WTC11 (cell line): ENCODE results near the gene ZNF3. TPM values are rescaled to one million over a fixed set of nuclear protein-coding genes. Genes with fewer than 3 reads are reported as not detected.
A peak's percentile ranks its signal among the peaks of the same experiment; 100 is the strongest.

Experiments
- ATAC-seq: fragments of 200-7000 bp; cut with Tn5 transposase; 2 replicates; pipeline ENCODE4 v1.10.0; 2021; ENCODE audit warnings: mild to moderate bottlenecking, moderate library complexity
- CTCF ChIA-PET: fragments of 300-600 bp; sonication (Branson Sonifier 250); formaldehyde crosslinking; loops from one replicate; lab custom pipeline; 2021; ENCODE audit warnings: antibody characterized with exemption; lab: Charles Lee
- POLR2A ChIA-PET: fragments of 350-600 bp; sonication (Branson Sonifier 250); formaldehyde crosslinking; loops from one replicate; lab custom pipeline; 2021; ENCODE audit warnings: antibody characterized with exemption; lab: Charles Lee
- DNase-seq: peaks from one replicate; pipeline ENCODE4 v3.0.0; 2021; ENCODE audit warnings: low spot score
- H3K27ac Mint-ChIP-seq: 2 replicates; pipeline ENCODE4 v1.8.0; 2021; ENCODE audit warnings: mixed read lengths
- H3K27me3 Mint-ChIP-seq: 2 replicates; pipeline ENCODE4 v1.8.0; 2021; ENCODE audit warnings: low read depth, mild to moderate bottlenecking, moderate library complexity, mixed read lengths
- H3K36me3 Mint-ChIP-seq: 2 replicates; pipeline ENCODE4 v1.8.0; 2021; ENCODE audit warnings: mixed read lengths
- H3K4me1 Mint-ChIP-seq: 2 replicates; pipeline ENCODE4 v1.8.0; 2022; ENCODE audit warnings: mixed read lengths
- H3K4me3 Mint-ChIP-seq: 2 replicates; pipeline ENCODE4 v1.8.0; 2021; ENCODE audit warnings: mild to moderate bottlenecking, moderate library complexity, mixed read lengths
- H3K9me3 Mint-ChIP-seq: 2 replicates; pipeline ENCODE4 v1.8.0; 2021; ENCODE audit warnings: mixed read lengths
- AR ChIP-seq: fragments of 250-450 bp; sonication (Bioruptor Pico); IDR thresholded peaks from 2 replicates; pipeline ENCODE4 v1.9.0; 2021; ENCODE audit warnings: mild to moderate bottlenecking
- ATF1 ChIP-seq: sonication (generic); formaldehyde crosslinking; IDR thresholded peaks from 2 replicates; pipeline ENCODE4 v1.8.1; 2023; ENCODE audit warnings: mild to moderate bottlenecking, moderate library complexity, missing genetic modification reagents
- CBFB ChIP-seq: sonication (generic); formaldehyde crosslinking; IDR thresholded peaks from 2 replicates; pipeline ENCODE4 v1.8.1; 2022; ENCODE audit warnings: mild to moderate bottlenecking, low read depth, missing genetic modification reagents
- CDX4 ChIP-seq: fragments of 250-450 bp; sonication (Bioruptor Pico); IDR thresholded peaks from 2 replicates; pipeline ENCODE4 v1.9.0; 2021; ENCODE audit warnings: moderate library complexity, mild to moderate bottlenecking, inconsistent platforms, borderline replicate concordance
- E2F1 ChIP-seq: sonication (generic); formaldehyde crosslinking; IDR thresholded peaks from 2 replicates; pipeline ENCODE4 v1.8.0; 2022; ENCODE audit warnings: mild to moderate bottlenecking, missing genetic modification reagents
- E2F4 ChIP-seq: sonication (generic); formaldehyde crosslinking; IDR thresholded peaks from 2 replicates; pipeline ENCODE4 v1.8.1; 2022; ENCODE audit warnings: low read depth, mild to moderate bottlenecking, moderate library complexity, missing genetic modification reagents, borderline replicate concordance
- ETV6 ChIP-seq: sonication (generic); formaldehyde crosslinking; IDR thresholded peaks from 2 replicates; pipeline ENCODE4 v1.8.1; 2022; ENCODE audit warnings: mild to moderate bottlenecking, missing genetic modification reagents
- FOXK1 ChIP-seq: sonication (generic); formaldehyde crosslinking; IDR thresholded peaks from 2 replicates; pipeline ENCODE4 v1.8.0; 2022; ENCODE audit warnings: mild to moderate bottlenecking, moderate library complexity, missing genetic modification reagents
- GABPB1 ChIP-seq: sonication (generic); formaldehyde crosslinking; IDR thresholded peaks from 2 replicates; pipeline ENCODE4 v1.8.1; 2023; ENCODE audit warnings: mild to moderate bottlenecking, missing genetic modification reagents
- NR2C2 ChIP-seq: sonication (generic); formaldehyde crosslinking; IDR thresholded peaks from 2 replicates; pipeline ENCODE4 v1.8.0; 2022; ENCODE audit warnings: mild to moderate bottlenecking, missing genetic modification reagents
- PRRX2 ChIP-seq: fragments of 250-450 bp; sonication (Bioruptor Pico); IDR thresholded peaks from 2 replicates; pipeline ENCODE4 v1.8.0; 2021; ENCODE audit warnings: mild to moderate bottlenecking
- SOX15 ChIP-seq: fragments of 250-450 bp; sonication (Bioruptor Pico); IDR thresholded peaks from 2 replicates; pipeline ENCODE4 v1.9.0; 2021; ENCODE audit warnings: mild to moderate bottlenecking
- SP1 ChIP-seq: sonication (generic); formaldehyde crosslinking; conservative IDR thresholded peaks from 2 replicates; pipeline ENCODE4 v1.8.1; 2022; ENCODE audit warnings: missing genetic modification reagents
- TEAD4 ChIP-seq: sonication (generic); formaldehyde crosslinking; IDR thresholded peaks from 2 replicates; pipeline ENCODE4 v1.8.0; 2022; ENCODE audit warnings: mild to moderate bottlenecking, missing genetic modification reagents
- ZBTB43 ChIP-seq: sonication (generic); formaldehyde crosslinking; IDR thresholded peaks from 2 replicates; pipeline ENCODE4 v1.8.1; 2023; ENCODE audit warnings: mild to moderate bottlenecking, missing genetic modification reagents
- ZNF121 ChIP-seq: sonication (generic); formaldehyde crosslinking; IDR thresholded peaks from 2 replicates; pipeline ENCODE4 v1.8.0; 2023; ENCODE audit warnings: missing genetic modification reagents
- ZNF317 ChIP-seq: sonication (generic); formaldehyde crosslinking; IDR thresholded peaks from 2 replicates; pipeline ENCODE4 v1.8.1; 2023; ENCODE audit warnings: low read depth, mild to moderate bottlenecking, moderate library complexity, missing genetic modification reagents, borderline replicate concordance
- ZNF671 ChIP-seq: fragments of 250-450 bp; sonication (Bioruptor Pico); IDR thresholded peaks from 2 replicates; pipeline ENCODE4 v1.8.0; 2021; ENCODE audit warnings: mild to moderate bottlenecking
- total RNA-seq: library from RNA; stranded (reverse); gene quantifications from 3 replicates; pipeline ENCODE4 v1.2.3, GENCODE V29; 2021

The ZNF3 gene
- total RNA-seq, 1 experiment from 2014 or later = 48.3 TPM

GRCh38 chr7:100122067-100122466, 40.5 kb upstream of the ZNF3 start:
- peaks cover 22% of the 10 kb centered on the region for H3K4me1 Mint-ChIP-seq
- no peak for DNase-seq
- no peaks in the 10 kb centered on the region for H3K27me3 Mint-ChIP-seq
- CTCF ChIA-PET = interaction anchor here (1.5 kb wide), 1 partner anchor 9 kb away, joined by 9 read pairs; no protein-coding TSS in a partner anchor
- no peak overlapping the region for H3K27ac Mint-ChIP-seq
- no peak for ATAC-seq
- TF ChIP-seq AR (CRISPR knock-in tag) = no peak
- TF ChIP-seq GABPB1 (CRISPR knock-in tag) = peak; percentile 49
- H3K4me3 Mint-ChIP-seq = no peak overlapping the region
- no peaks in the 10 kb centered on the region for H3K9me3 Mint-ChIP-seq
- POLR2A ChIA-PET = interaction anchor here (0.6 kb wide), 1 partner anchor 743 kb away, joined by 3 read pairs; no protein-coding TSS in a partner anchor
- H3K36me3 Mint-ChIP-seq = peaks cover 2% of the 10 kb centered on the region; the same call in 1 of the 2 replicates

- Mint-ChIP-seq H3K27me3 (no peaks in the 10 kb centered on the region), H3K4me3 (peak overlapping the region; percentile 98), H3K9me3 (no peaks in the 10 kb centered on the region), H3K27ac (peak overlapping the region; percentile 67), H3K36me3 (peaks cover 2% of the 10 kb centered on the region; the same call in 1 of the 2 replicates), H3K4me1 (peaks cover 22% of the 10 kb centered on the region)
- DNase-seq = no peak
- ChIA-PET CTCF (interaction anchor here (1.6 kb wide), 1 partner anchor 10 kb away, joined by 8 read pairs; no protein-coding TSS in a partner anchor), POLR2A (interaction anchor here (1.8 kb wide), 1 partner anchor 19 kb away, joined by 9 read pairs; the partner anchor contains the start of genes AP4M1 and MCM7)
- TF ChIP-seq CDX4 (CRISPR knock-in tag) (no peak), PRRX2 (CRISPR knock-in tag) (no peak), CBFB (CRISPR knock-in tag) (no peak), AR (CRISPR knock-in tag) (no peak), ZBTB43 (CRISPR knock-in tag) (no peak)
- TF ChIP-seq, all 79 proteins: peak for 0
- no peak for ATAC-seq
Observed at GRCh38 chr7:100120733-100121036, 39.2 kb upstream of the ZNF3 start.

- ATAC-seq = peak; percentile 65
- Mint-ChIP-seq H3K4me3 (peak overlapping the region; percentile 98), H3K36me3 (peaks cover 2% of the 10 kb centered on the region; the same call in 1 of the 2 replicates), H3K27me3 (no peaks in the 10 kb centered on the region), H3K9me3 (no peaks in the 10 kb centered on the region), H3K4me1 (peaks cover 18% of the 10 kb centered on the region), H3K27ac (peak overlapping the region; percentile 96)
- CTCF ChIA-PET = interaction anchor here (1.6 kb wide), 1 partner anchor 11 kb away, joined by 8 read pairs; no protein-coding TSS in a partner anchor
- POLR2A ChIA-PET = interaction anchor here (1.8 kb wide), 1 partner anchor 18 kb away, joined by 9 read pairs; the partner anchor contains the start of genes AP4M1 and MCM7
- peak; percentile 65 for DNase-seq
- no peak for TF ChIP-seq TEAD4
- no peak for TF ChIP-seq NR2C2 (CRISPR knock-in tag)
- 0 out of 2 replicates have a peak, but pooled peaks have one; percentile 29 for TF ChIP-seq ZBTB43 (CRISPR knock-in tag)
- TF ChIP-seq ETV6 (CRISPR knock-in tag) = no peak
- TF ChIP-seq ATF1 = peak; percentile 32; the same call in 1 of the 2 replicates
- TF ChIP-seq ZNF671 (CRISPR knock-in tag) = no peak
- TF ChIP-seq E2F1 (CRISPR knock-in tag) = no peak
- no peak for TF ChIP-seq SOX15 (CRISPR knock-in tag)
- no peak for TF ChIP-seq ZNF121 (CRISPR knock-in tag)
- no peak for TF ChIP-seq PRRX2 (CRISPR knock-in tag)
- TF ChIP-seq FOXK1 = no peak
- peak; percentile 67 for TF ChIP-seq SP1 (CRISPR knock-in tag)
- TF ChIP-seq E2F4 (CRISPR knock-in tag) = no peak
- no peak for TF ChIP-seq ZNF317 (CRISPR knock-in tag)
Observed at GRCh38 chr7:100119970-100120732, 38.6 kb upstream of the ZNF3 start.
